HUDEP-2 (cell line): ENCODE measurements around the gene MMGT1.
"Not testable (repeated sequence)": the region's sequence is repeated elsewhere in the genome, so short reads cannot be mapped to it uniquely, and the experiment has no call there.

Source experiments
- DNase-seq, 76 experiments: peaks; one replicate each; lab custom pipeline; 2025; ENCODE audit not compliant: unreplicated experiment in 76 of 76; lab: John Stamatoyannopoulos, UW

MMGT1 gene

GRCh38 chrX:135931644-135932487 lies 41.9 kb downstream of the MMGT1 start:
- DNase-seq = peak in 30 of 76 experiments; percentile 0 to 47 (median 4)

- DNase-seq = no peak
These were observed 45.9 kb downstream of the MMGT1 start for GRCh38 chrX:135927897-135928296.

DNA sequence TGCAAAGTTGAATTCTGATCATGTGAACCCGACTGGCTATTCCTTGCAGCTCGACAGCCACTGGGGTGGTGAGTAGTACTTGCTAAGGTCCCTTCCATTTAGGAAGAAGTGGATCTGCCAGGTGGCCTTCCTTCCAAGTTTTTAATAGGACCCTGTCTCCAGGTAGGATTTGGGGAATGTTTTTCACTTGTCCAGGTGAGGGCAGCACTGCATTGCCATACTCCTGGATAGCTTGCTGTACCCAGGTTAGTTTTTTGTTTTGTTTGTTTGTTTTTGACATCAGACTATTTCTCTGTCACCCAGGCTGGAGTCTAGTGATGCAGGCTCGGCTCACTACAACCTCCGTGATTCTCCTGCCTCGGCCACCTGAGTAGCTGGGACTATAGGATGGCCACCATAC lies 50.4 kb downstream of the MMGT1 start:
- no peak for DNase-seq

GRCh38 chrX:135920516-135920915 lies 53.3 kb downstream of the MMGT1 start:
- DNase-seq = not testable (repeated sequence)

GRCh38 chrX:135914404-135914803 lies 59.4 kb downstream of the MMGT1 start:
- no peak for DNase-seq
